Heart right ventricle (tissue), 16 donors: Measurements from ENCODE around the gene TTPAL. TPM values are rescaled to one million over a fixed set of nuclear protein-coding genes. Genes with fewer than 3 reads are reported as not detected.

ENCODE experiments used
- ATAC-seq, 8 donors: fragments of 200-7000 bp; cut with Tn5 transposase; one replicate each; pipeline ENCODE4 v1.9.1; 2020; ENCODE audit warnings: mild to moderate bottlenecking in 8 of 8, moderate library complexity in 8 of 8, moderate number of reproducible peaks in 1 of 8
- DNase-seq, 2 donors: peaks; one replicate each; pipeline ENCODE4 v3.0.0-alpha.2; 2020
- H3K27ac ChIP-seq, 10 donors: fragments of 200-600 bp; sonication (generic) in 2 of 10; one replicate each; pipeline versions ENCODE4 v1.5.0 to v1.8.0; 2020 to 2022; ENCODE audit warnings: mild to moderate bottlenecking in 3 of 10
- H3K27me3 ChIP-seq, 7 donors: fragments of 200-600 bp; one replicate each; pipeline ENCODE4 v1.8.0; 2021 to 2022; ENCODE audit warnings: mild to moderate bottlenecking in 2 of 7
- H3K36me3 ChIP-seq, 9 donors: fragments of 200-600 bp; sonication (generic) in 1 of 9; one replicate each; pipeline versions ENCODE4 v1.5.0 to v1.8.0; 2020 to 2022; ENCODE audit warnings: mild to moderate bottlenecking in 2 of 9
- H3K4me1 ChIP-seq, 9 donors: fragments of 200-600 bp; sonication (generic) in 1 of 9; one replicate each; pipeline versions ENCODE4 v1.5.0 to v1.8.0; 2020 to 2022; ENCODE audit warnings: mild to moderate bottlenecking in 4 of 9
- H3K4me3 ChIP-seq, 10 donors: fragments of 200-600 bp; sonication (generic) in 2 of 10; one replicate each; pipeline versions ENCODE4 v1.5.0 to v1.8.0; 2020 to 2022; ENCODE audit warnings: mild to moderate bottlenecking in 7 of 10, moderate library complexity in 2 of 10
- H3K9me3 ChIP-seq, 11 donors: fragments of 200-600 bp in 10 of 11; sonication (generic) in 2 of 11; one replicate each; pipeline versions ENCODE4 v1.5.0 to v1.8.0; 2013 to 2022; ENCODE audit warnings: mild to moderate bottlenecking in 2 of 11, control low read depth in 1 of 11, moderate library complexity in 1 of 11
- WGBS, 2 donors: extraction: QIAGEN DNeasy Blood & Tissue Kit; methylation state at CpG; one replicate each; pipeline ENCODE4 v1.1.7; 2013; ENCODE audit warnings: inconsistent platforms in 1 of 2; 5-methylcytosine and 5-hydroxymethylcytosine counted together
- intact Hi-C, 10 donors: fragments of 100-400 bp; cut with DNase I; formaldehyde crosslinking; loops; one replicate each; pipeline versions ENCODE4 v1.11.1 to v1.14.2; 2022
- polyA plus RNA-seq, 2 donors: library from polyadenylated mRNA; stranded (reverse); fragments of 200-250 nt; gene quantifications; one replicate each; pipeline ENCODE4 v1.2.3, GENCODE V29; 2013
- total RNA-seq, 10 donors: library from RNA; stranded (reverse); fragmentation: NEBNext Ultra II Directional in 3 of 10; extraction: Animal tissue kit (Norgen Biotek cat#: 25700) in 3 of 10; gene quantifications; one replicate each; pipeline versions ENCODE4 v1.2.1 to v1.2.4, GENCODE V29; 2021 to 2023
- TF ChIP-seq, protein P1 (sequence below), 9 donors: fragments of 200-600 bp; sonication (generic) in 2 of 9; IDR thresholded peaks; one replicate each; pipeline versions ENCODE4 v1.5.0 to v1.8.0; 2021 to 2022; ENCODE audit warnings: antibody characterized with exemption in 9 of 9, mild to moderate bottlenecking in 5 of 9, moderate library complexity in 1 of 9
- donor health status: Arrhythmogenic right ventricular cardiomyopathy.
- donor health status: ischemic (EF 13 %, LVEDD 7.1; RV severe dilation, severe dysfunction).
- donor health status: healthy with polysubstance abuse.
- donor health status: DM: no; HTN: yes; CAD: no.
- donor health status: DM: no; HTN: no; CAD: no.
- donor health status: ischemic (EF 25% LVEDD 6.9; RV normal size, moderate dysfunction).
- donor health status: ischemic (EF 25% LVEDD 5.7; RV mildly dilated, moderate dysfunction).
- donor health status: healthy.
- donor health status: DM: yes; HTN: yes; CAD: no.
- donor health status: Ischemic cardiomyopathy.
- donor health status: ischemic (EF 35%, LVEDD 5.7; RV mildly dilated, moderate dysfunction).
- donor health status: nonischemic (EF 11% LVEDD 7.7; RV severe dilation, severe dysfunction).
- donor health status: DM: yes; HTN: yes; CAD: no.
- donor health status: PGD.
- donor health status: ischemic (EF 29% LVEDD 5.4; RV normal size, mild dysfunction).
- donor health status: nonischemic (EF 23%, LVEDD 6.1; RV moderate dilation, normal function).

Gene TTPAL
- total and polyA plus RNA-seq, 12 donors: 2.3 to 7.3 (median 4.2) TPM

DNA sequence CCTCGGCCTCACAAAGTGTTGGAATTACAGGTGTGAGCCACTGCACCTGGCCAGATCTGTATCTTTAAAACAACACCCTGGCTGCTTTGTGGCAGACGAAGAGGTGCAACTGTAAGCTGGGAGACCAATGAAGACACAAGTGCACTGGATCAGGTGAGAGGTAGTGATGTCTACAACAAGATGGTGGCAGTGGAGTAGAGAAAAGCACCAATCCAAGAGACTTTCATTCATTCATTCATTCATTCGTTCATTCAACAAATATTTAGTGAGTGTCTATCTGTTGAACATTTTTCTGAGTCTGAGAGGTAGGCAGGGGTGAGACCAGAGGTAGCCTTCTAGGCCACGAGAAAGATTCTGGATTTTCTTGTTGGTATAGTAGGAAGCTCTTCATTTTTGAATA is 36.9 kb upstream of the TTPAL start:
- TF ChIP-seq, protein P1, sequence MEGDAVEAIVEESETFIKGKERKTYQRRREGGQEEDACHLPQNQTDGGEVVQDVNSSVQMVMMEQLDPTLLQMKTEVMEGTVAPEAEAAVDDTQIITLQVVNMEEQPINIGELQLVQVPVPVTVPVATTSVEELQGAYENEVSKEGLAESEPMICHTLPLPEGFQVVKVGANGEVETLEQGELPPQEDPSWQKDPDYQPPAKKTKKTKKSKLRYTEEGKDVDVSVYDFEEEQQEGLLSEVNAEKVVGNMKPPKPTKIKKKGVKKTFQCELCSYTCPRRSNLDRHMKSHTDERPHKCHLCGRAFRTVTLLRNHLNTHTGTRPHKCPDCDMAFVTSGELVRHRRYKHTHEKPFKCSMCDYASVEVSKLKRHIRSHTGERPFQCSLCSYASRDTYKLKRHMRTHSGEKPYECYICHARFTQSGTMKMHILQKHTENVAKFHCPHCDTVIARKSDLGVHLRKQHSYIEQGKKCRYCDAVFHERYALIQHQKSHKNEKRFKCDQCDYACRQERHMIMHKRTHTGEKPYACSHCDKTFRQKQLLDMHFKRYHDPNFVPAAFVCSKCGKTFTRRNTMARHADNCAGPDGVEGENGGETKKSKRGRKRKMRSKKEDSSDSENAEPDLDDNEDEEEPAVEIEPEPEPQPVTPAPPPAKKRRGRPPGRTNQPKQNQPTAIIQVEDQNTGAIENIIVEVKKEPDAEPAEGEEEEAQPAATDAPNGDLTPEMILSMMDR (IDR thresholded peaks at IDR 0.05): no peak
- Histone ChIP-seq H3K4me1 (no peaks in the 10 kb centered on the region), H3K27me3 (peaks cover 0 to 10% (median 0%) of the 10 kb centered on the region in 7 donors), H3K9me3 (no peaks in the 10 kb centered on the region), H3K36me3 (no peaks in the 10 kb centered on the region), H3K4me3 (no peak overlapping the region), H3K27ac (no peak overlapping the region)
- ATAC-seq: no peak
- 83 to 87% methylated on average over 4 of the region's 4 CpGs for WGBS, 2 donors
- intact Hi-C loops: no loop called here
- DNase-seq: no peak

DNA sequence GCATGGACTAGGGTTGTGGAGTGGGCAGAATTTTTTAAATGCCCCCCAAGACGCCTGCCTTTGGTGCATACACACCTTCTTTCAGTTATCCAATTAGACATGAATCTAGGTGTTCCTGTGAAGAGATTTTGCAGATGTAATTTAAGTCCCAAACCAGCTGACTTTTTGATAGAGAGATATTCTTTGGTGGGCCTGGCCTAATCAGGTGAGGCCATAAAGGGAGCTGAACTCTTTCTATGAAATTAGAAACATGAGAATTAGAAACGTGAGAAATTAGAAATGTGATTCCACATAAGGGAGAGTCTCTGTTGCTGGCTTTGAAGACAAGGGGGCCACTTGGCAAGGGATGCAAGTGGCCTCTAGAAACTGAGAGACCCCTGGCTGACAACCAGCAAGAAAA is 36.4 kb upstream of the TTPAL start:
- intact Hi-C loops: no loop called here
- H3K4me3 ChIP-seq: no peak overlapping the region
- no peaks in the 10 kb centered on the region for H3K36me3 ChIP-seq
- 63 to 72% methylated on average over 2 of the region's 2 CpGs for WGBS, 2 donors
- no peak overlapping the region for H3K27ac ChIP-seq
- no peaks in the 10 kb centered on the region for H3K9me3 ChIP-seq
- DNase-seq: no peak
- TF ChIP-seq, protein P1 (IDR thresholded peaks at IDR 0.05): no peak
- no peak for ATAC-seq
- peaks cover 0 to 5% (median 0%) of the 10 kb centered on the region in 7 donors for H3K27me3 ChIP-seq
- no peaks in the 10 kb centered on the region for H3K4me1 ChIP-seq

DNA sequence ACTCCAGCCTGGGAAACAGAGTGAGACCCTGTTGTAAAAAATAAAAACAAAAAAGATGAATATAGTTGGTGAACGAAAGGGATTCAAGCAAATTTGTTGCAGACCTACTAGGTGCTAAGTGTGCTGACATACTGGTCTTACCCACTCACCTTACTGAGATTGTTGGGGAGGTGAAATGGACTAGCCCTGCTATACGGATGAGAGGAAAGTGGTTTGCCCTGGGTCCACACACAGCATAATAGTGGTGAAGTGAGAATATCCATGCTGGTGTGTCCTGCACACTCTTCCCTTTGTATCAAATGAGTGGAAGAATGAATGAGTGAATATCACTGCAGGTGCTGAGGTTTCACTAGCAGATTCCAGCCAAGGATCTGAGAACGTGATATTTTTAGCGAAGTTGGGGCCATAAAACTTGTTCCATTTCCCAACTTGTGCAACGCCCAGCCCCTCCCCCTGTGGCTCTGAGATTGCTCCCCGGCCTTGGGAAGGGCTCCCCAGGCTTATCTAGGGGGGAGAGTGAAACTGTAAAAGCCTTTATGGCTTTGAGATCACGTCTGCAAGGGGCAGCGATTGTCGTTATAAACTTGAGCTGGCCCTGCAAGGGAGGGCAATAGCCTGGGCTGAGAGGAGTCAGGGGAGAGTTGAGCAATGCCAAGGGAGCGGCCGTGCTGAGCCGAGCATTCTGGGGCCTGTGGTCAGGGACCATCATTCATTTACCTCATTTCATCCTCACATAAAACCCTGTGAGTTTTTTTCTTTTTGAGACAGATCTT is 33.2 kb upstream of the TTPAL start:
- no peaks in the 10 kb centered on the region for H3K9me3 ChIP-seq
- DNase-seq (no peak), ATAC-seq (no peak)
- WGBS, 2 donors: 59 to 61% methylated on average over 12 of the region's 12 CpGs
- H3K4me3 ChIP-seq: no peak overlapping the region
- intact Hi-C loops: no loop called here
- TF ChIP-seq, protein P1 (IDR thresholded peaks at IDR 0.05): no peak
- H3K36me3 ChIP-seq: no peaks in the 10 kb centered on the region
- no peaks in the 10 kb centered on the region for H3K27me3 ChIP-seq
- H3K27ac ChIP-seq: no peak overlapping the region
- H3K4me1 ChIP-seq: no peaks in the 10 kb centered on the region

DNA sequence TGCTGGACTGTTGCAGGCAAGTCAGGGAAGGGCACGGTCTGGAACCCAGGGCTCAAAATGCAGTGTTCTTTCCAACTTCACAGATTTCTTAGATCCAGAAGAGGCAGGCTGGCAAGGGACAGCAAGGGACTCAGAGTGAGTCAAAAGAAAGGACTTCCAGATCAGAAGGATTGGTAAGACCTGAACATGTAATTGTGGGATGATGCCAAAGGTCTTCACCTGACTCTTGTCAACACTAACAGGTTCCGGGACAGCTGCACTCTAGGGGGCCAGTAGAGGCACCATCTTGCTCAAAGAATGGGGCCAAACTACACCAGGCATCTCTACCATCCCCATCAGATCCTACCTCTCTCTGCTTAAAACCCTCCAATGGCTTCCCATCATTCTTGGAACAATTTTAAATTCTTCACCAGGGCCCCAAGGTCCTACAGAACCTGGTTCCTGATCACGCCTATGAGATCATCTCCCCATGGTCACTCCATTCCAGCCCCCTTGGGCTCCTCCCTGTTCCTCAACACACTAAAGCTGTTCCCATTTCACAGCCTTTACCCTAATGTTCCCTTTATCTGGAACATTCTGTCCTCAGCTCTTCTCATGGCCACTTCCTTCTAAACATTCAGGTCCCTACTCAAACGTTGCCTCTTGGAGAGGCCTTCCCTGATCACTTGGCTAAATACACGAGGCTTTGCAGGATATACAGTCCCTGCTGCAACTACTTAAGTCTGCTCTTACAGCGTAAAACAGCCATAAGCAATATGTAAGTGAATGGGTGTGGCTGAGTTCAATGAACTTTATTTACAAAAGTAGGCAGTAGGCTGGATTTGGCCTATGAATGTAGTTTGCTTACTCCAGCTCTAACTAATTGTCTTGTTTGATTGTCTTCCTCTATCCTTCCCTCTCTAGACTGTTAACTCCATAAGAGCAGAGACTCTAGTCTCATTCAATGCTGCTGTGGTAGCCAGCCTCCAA is 29.6 kb upstream of the TTPAL start:
- no peak for DNase-seq
- Histone ChIP-seq H3K9me3 (no peaks in the 10 kb centered on the region), H3K27me3 (no peaks in the 10 kb centered on the region), H3K4me3 (no peak overlapping the region), H3K36me3 (no peaks in the 10 kb centered on the region), H3K27ac (no peak overlapping the region), H3K4me1 (no peaks in the 10 kb centered on the region)
- intact Hi-C loops: no loop called here
- 76% methylated on average over 6 of the region's 6 CpGs for WGBS, 2 donors
- TF ChIP-seq, protein P1 (IDR thresholded peaks at IDR 0.05): no peak
- no peak for ATAC-seq
